Measurements from ENCODE around the gene THBS4.
"Not testable (repeated sequence)": the region's sequence is repeated elsewhere in the genome, so short reads cannot be mapped to it uniquely, and the experiment has no call there.

THBS4 gene

DNA sequence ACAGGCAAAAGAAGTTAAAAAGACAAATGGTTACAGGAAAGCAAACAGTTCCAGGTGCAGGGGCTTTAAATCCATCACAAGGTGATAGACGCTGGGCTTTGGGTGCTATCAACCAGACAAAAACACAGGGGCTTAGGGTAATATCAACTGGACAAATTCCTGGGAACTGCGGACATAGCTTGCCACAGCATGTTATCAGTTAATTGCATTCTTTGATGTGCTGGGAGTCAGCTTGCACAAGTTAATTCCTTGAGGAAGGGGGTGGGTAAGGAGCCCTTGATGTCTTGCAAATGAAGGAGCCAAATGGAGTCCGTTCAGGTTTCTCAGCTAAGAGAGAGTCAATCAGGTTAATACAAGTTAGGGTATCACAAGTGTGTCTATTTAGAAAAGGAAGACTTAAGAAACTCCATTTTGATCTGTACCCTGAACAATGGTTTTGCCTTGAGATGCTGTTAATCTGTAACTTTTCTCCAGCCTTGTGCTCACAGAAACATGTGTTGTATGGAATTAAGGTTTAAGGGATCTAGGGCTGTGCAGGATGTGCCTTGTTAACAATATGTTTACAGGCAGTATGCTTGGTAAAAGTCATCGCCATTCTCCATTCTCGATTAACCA lies 76.3 kb downstream of the THBS4 start:
- not testable (repeated sequence) for DNase-seq

DNA sequence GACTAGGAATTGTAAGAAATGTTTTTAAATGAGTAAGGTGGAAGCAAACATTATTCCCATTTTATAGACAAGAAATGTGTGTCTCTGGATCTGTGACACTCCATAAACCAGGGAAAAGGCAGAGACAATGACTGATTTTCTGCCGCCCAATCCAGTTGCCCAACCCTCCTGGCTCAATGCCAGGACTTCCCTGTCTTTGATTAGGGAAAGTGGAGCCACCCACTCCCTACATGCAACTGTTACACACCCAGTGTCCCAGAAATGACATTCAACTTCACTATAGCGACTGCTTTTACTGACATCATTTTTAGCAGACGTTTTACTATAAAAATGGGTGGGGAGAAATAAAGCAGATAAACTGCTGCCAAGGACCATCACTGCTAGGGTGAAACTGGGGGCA lies 79.7 kb downstream of the THBS4 start:
- no peak for DNase-seq

DNA sequence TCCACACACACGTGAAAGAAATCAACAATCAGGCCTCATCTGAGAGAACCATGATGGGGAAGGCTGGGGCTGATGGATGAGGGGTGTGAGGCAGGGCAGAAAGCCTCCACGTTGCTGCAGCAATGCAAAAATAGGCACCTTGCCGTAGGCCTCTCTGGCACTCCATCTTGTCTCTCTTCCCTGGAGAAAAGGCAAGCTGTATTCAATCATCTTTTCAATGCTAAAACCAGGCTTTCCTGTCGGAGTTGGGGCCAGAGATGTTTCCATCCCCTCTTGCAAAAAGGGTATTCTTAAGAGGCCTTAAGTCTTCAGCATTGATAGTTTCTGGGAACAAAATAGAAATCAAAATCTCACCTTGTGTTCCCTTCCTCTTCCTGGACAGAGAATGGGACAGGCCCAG lies 80.9 kb downstream of the THBS4 start:
- no peak for DNase-seq

DNA sequence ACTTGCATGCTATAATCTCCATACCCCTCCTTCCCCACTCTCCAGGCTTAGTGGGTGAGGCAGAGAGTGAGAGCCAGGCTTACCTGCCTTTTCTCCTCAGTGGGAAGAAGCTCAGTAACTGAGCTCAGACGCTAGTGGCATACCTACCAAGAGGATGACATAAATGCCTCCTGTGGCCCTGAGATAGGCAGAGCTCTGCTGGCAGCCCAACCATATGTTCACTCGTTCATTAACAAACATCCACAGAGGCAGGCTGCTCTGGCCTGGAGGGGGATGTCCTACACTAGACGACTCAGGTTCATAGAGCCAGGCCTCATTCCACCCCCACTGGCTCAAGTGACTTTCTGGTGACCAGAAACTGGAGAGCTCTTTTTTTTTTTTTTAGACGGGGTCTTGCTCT lies 81.3 kb downstream of the THBS4 start:
- no peak for DNase-seq

DNA sequence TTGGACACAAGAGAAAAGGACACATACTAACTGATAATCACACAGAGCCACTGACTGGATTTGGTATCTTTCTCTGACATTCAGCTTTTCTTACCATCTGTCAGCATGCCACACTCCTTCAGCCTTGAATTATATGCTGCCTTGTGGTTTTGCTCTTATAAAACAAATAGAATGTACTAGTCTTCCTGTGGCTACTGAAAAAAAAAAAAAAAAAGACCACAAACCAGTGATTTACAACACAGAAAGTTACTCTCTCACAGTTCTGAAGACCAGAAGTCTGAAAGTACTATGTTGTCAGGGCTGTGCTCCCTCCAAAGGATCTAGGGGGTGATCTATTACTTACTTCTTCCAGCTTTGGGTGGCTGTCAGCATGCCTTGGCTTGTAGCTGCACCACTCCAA lies 82.3 kb downstream of the THBS4 start:
- no peak for DNase-seq

DNA sequence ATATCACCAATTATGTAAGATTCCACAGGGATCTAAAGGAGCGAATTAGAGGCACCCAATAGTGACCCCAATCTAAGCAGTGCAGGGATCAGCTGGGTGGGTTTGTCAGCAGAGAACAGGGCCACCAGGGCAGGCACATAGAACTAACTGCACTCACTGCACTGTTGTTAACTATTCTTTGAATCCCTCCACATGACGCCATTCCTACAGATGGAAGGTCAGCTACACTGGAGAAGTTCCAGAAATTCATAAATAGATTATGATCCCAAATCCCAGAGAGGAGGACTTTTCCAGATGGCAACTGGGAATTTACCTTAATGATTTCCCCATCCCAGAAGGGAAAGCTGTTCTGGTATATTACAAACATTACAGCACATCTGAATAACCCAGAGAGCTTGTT lies 84.2 kb downstream of the THBS4 start:
- no peak for DNase-seq

DNA sequence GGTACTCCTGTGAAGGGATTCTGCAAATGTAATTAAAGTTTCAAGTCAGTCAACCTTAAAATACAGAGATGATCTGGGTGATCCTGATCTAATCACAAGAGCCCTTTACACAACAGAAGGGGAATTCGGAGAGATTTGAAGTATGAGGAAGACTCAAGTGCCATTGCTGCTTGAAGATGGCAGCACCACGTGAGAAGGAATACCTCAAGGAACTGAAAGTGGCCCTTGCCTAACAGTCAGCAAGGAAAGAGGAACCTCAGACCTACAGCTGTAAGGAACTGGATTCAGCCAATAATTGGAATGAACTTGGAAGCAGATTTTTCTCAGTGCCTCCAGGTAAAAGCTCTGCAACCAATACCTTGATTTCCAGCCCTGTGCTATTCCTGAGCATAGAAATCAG lies 87.4 kb downstream of the THBS4 start:
- DNase-seq, result peak in 11 of 58 donors; percentile 2 to 33 (median 7)

DNA sequence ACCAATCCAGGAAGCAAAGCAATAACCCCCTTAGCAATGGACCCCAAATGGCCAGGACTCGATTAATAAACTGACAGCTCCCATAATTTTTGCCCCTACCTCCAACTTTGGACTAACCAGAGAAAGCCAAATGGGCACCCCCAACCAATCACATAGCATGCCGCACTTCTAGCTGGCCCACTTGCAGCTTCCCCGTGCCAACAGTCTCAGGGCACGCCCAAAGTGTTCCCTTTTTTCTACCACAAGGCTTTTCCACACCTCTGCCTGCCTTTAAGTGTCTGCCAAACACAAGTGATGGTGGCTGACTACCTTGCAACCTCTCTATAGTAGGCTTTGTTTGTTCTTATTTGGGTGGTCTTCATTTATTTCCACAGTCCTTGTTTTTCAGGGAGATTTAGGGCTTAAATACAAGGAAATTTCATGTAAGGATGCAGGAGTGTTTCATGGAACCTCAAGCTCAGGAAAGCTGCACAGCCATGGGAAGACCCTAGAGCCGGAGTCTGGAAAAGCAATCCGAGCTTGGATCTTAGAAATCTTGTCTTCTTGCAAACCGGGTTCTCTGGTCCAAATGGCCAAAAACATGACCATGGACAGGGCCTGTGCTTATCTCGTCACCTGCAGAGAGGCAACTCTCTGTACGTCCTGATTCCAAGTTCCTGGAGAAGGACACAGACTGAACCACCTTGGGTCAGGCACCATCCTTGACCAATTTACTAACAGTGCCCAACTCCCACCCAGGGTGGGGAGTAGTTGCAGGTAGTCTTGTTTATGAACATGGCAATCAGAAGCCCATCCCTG lies 89.2 kb downstream of the THBS4 start:
- no peak for DNase-seq

DNA sequence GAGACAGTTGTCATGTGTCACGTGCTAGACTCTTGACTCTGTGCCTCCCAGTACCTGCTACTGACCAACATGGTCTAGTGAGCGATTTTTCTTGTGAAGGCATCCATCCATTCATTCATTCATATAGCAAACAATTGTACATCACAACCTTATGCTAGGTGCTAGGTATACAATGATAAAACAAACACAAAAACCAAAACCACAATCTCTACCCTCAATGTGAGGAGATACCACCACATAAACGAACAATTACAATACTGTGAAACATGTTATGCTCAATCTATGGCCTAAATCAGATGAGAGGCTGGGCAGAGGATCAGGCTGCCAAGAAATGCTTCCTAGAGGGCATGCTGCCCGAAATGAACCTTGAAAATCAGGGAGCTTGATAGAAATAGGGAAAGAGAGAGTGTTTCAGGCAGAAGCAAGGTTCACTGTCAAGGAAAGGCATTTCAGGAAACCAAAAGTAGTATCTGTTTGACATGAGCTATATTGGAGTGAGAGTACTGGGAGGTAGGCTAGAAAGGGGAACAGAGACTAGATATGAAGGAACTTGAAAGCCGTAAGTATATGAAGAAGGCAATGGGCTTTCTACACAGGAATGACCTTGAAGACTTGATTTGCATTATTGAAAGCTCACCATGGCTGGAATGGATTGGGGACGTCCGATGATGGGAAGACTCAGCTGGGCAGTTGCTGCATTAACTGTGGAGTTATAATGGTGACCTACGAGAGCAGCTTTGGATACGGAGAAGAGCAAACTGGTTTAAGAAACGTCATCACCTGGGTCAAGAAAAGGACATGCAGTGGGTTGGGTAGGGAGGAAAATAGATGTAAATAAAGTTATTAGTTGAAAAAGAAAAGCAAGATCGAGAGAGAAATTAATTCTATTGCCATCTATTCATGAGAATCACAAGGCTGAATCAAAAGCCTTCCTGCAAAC lies 90.1 kb downstream of the THBS4 start:
- no peak for DNase-seq

DNA sequence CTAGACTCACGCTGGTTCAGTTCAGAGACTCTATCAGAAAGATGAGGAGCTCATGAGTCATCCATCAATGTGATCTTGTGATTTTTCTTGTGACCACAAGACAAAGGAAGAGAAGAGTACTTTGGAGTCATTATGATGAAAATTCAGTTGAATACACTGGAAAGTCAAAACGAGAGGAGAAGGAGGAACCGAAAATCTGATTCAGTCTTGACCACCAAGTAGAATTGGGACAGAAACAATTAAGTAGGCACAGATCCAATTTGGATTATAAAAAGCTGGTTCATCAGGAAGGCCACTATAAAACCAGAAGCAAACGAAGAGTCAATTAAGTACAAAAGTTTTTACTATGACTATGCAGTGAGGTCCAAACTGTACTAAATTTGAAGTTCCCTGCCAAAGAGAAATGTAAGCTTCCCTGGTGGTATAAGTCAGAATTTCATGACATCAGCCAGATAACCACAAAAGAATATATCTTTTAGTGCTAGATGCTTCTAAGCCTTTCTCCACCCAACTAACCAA lies 90.9 kb downstream of the THBS4 start:
- DNase-seq, result peak in 1 of 58 donors; percentile 22

DNA sequence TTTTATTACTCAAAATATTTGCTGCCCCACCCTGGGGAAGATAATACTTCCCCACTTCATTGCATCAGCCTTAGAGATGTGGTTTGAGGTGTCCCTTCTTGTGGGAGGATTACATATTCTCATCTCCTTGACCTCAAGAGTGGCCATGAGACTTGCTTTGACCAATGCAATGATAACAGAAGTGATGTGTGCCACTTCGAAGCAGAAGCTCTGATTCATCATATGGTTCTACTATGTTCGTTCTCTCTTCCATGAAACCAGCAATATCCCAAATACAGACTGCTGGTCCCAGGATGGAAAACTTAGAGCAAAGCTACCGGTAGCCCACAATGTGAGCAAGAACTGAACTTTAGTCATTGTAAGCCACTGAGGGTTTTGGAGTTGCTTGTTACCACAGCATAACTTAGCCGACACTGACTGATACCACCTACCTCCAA lies 92.0 kb downstream of the THBS4 start:
- DNase-seq, result no peak

DNA sequence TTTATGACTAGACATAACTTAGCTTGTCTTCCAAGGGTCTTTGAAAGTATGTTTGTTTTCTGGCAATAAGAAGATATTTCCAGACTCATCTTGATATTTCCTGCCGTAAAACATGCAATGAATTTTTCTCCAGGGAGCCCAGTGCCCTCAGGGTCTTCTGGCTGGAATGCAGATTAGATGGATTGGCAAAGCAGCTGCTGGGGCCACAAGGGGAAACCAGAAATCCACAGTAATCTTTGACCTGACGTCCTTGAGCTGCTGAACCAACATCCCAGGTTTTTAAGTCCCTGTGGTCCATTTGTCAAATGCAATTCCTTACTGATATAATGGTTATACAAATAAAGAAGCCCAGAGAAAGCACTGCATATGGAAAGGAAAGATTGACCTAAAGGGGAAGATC lies 93.0 kb downstream of the THBS4 start:
- DNase-seq, result no peak

DNA sequence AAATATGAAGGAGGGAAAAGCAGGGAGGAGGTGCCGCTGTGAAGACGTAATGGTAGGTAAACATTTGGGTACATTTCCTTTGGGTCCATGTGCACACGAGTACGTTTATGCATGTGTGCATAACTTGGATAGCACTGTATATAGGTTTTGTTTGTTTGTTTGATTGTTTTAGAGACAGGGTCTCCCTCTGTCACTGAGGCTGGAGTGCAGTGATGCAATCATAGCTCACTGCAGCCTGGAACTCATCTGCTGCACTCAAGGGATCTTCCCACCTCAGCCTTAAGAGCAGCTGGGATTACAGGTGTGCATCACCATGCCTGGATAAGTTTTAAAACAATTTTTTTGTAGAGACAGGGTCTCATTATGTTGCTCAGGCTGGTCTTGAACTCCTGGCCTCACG lies 94.0 kb downstream of the THBS4 start:
- no peak for DNase-seq
